Vagina (tissue), 2 donors: Measurements from ENCODE around the gene MKRN2.

Experiments
- CTCF ChIP-seq, 3 experiments: fragments of 450-650 bp in 2 of 3; fragments of 200-600 bp in 1 of 3; sonication (generic) in 1 of 3; IDR thresholded peaks; one replicate each; pipeline ENCODE4 v1.5.1; 2017 to 2019; ENCODE audit warnings: antibody characterized with exemption in 3 of 3, mild to moderate bottlenecking in 2 of 3, moderate library complexity in 2 of 3
- POLR2A ChIP-seq, 2 donors: fragments of 450-650 bp; IDR thresholded peaks; one replicate each; pipeline ENCODE4 v1.6.1; 2017; ENCODE audit warnings: antibody characterized with exemption in 2 of 2, mild to moderate bottlenecking in 2 of 2, moderate library complexity in 2 of 2
- POLR2AphosphoS5 ChIP-seq, 2 donors: sonication (generic); formaldehyde crosslinking; IDR thresholded peaks; one replicate each; pipeline ENCODE4 v1.9.0; 2017; ENCODE audit warnings: antibody characterized with exemption in 2 of 2, mild to moderate bottlenecking in 2 of 2, low read depth in 1 of 2; ENCODE audit not compliant: insufficient read depth in 1 of 2

DNA sequence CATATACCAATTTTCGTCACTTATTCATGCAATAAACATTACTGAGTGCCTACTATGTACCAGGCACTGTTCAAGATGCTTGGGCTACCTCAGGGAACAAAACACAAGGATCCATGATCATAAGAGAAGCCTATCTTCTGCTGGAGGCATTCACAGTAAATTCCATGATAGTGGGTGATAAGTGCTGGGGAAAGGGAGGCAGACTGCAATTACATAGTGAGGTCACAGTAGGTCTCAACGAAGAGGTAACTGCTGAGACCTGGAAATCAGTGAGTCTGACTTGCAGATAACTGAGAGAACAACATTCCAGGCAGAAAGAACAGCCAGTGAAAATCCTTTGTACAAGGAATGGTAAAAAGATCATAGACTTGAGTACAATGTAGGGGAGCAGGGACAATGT is 73.4 kb downstream of the MKRN2 start:
- TF ChIP-seq POLR2A (IDR thresholded peaks at IDR 0.05) (no peak), CTCF (IDR thresholded peaks at IDR 0.05) (no peak), POLR2AphosphoS5 (IDR thresholded peaks at IDR 0.05; ENCODE audit: insufficient read depth in 1 of 2, low read depth in 1 of 2) (no peak)
